ENCODE results near the gene SLC4A2. TPM values are rescaled to one million over a fixed set of nuclear protein-coding genes. Genes with fewer than 3 reads are reported as not detected.
A peak's percentile ranks its signal among the peaks of the same experiment; 100 is the strongest.

The SLC4A2 gene
- total RNA-seq, 1 experiment from 2014 or later = 249 TPM

- no peaks in the 10 kb centered on the region for H3K36me3 ChIP-seq (ENCODE audit: control insufficient read depth, insufficient read depth, low read length)
- peaks cover 13% of the 10 kb centered on the region for H3K4me1 Mint-ChIP-seq (ENCODE audit: low read depth, unreplicated experiment)
- no TSS peak for BruUV-seq (replicated peaks)
- no peaks in the 10 kb centered on the region for H3K9me3 ChIP-seq
- peak overlapping the region; percentile 87 for H3K27ac Mint-ChIP-seq (ENCODE audit: unreplicated experiment)
- H3K4me3 ChIP-seq (ENCODE audit: low read depth, low read length) = peak overlapping the region; percentile 98
- TF ChIP-seq, protein P1, sequence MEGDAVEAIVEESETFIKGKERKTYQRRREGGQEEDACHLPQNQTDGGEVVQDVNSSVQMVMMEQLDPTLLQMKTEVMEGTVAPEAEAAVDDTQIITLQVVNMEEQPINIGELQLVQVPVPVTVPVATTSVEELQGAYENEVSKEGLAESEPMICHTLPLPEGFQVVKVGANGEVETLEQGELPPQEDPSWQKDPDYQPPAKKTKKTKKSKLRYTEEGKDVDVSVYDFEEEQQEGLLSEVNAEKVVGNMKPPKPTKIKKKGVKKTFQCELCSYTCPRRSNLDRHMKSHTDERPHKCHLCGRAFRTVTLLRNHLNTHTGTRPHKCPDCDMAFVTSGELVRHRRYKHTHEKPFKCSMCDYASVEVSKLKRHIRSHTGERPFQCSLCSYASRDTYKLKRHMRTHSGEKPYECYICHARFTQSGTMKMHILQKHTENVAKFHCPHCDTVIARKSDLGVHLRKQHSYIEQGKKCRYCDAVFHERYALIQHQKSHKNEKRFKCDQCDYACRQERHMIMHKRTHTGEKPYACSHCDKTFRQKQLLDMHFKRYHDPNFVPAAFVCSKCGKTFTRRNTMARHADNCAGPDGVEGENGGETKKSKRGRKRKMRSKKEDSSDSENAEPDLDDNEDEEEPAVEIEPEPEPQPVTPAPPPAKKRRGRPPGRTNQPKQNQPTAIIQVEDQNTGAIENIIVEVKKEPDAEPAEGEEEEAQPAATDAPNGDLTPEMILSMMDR (IDR thresholded peaks at IDR 0.05; ENCODE audit: insufficient read depth in 1 of 2, low read depth in 1 of 2, low read length in 1 of 2, severe bottlenecking in 1 of 2, unreplicated experiment in 1 of 2) = no peak
- H3K27me3 Mint-ChIP-seq (ENCODE audit: insufficient read depth, unreplicated experiment) = no peaks in the 10 kb centered on the region
- ChIA-PET POLR2A (interaction anchor here (0.7 to 1.8 kb wide), 5 partner anchors 13 to 172 kb away, joined by 3 to 25 read pairs (median 10); partner anchors contain the start of gene ABCB8), CTCF (interaction anchor here (0.6 to 1.6 kb wide), 5 partner anchors 19 to 63 kb away, joined by 3 to 13 read pairs (median 3); partner anchors contain the start of gene CDK5)
- H3K4me1 ChIP-seq = peaks cover 26% of the 10 kb centered on the region
- intact Hi-C loops (cut with micrococcal nuclease; ENCODE audit: unreplicated experiment) = loop anchor here (2.0 kb wide), 1 partner anchor 53 kb away; the partner anchor contains the start of gene ABCB8
- H3K4me3 Mint-ChIP-seq (ENCODE audit: unreplicated experiment) = peak overlapping the region; percentile 93
- H3K9me3 Mint-ChIP-seq (ENCODE audit: unreplicated experiment) = no peaks in the 10 kb centered on the region
- no peaks in the 10 kb centered on the region for H3K27me3 ChIP-seq (replicated peaks; ENCODE audit: control insufficient read depth, insufficient read depth, low read length)
- H3K36me3 Mint-ChIP-seq (ENCODE audit: insufficient read depth, unreplicated experiment) = peaks cover 53% of the 10 kb centered on the region
- peak; percentile 40 to 49 for DNase-seq
Measured at GRCh38 chr7:151081170-151082101, 22.0 kb downstream of the SLC4A2 start.

DNA sequence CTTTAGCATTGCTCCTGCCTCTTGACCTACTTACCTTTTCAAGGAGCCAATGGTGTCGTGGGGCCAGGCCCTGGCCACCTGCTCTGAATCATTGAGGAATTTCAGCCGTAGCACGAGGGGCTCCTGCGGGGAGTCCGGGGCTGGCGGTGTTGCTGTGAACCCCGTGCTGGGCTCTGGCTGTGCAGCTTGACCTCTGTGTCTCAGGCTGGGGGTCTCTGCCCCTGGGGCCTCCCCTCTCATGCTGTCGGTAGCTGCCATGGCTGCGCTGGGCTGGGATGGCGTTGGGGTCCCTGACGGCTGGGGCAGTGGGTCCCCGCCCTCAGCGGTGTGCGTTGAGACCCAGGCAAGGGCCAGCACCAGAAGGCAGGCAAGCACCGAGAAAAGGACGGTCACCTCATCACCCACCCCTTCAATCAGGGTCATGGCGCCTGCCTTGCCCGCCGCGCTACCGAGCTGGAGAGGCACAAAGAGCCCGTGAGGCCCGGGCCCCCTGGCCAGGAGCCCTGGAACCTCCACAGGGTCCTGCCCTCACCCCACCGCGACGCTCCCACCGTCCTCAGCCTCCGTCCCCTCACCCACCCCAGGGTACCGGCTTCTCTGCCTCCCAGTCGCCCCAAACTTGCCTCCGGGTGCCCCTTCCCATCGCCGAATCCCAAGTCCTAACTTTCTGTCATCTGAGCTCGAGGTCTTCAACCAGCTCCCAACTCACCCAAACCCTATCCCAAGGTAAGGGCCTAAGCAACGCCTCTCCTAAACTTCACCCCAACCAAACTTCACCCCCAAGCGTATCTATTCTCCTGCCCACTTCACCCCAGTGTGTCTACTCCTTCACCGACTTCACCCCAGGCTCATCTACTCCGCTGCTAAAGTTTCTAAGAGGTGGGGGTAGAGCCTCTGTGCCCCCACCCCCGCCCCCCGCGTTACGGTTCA is 23.0 kb downstream of the SLC4A2 start:
- POLR2A ChIA-PET = interaction anchor here (2.0 kb wide), 1 partner anchor 20 kb away, joined by 21 read pairs; no protein-coding TSS in a partner anchor
- Mint-ChIP-seq H3K27me3 (ENCODE audit: insufficient read depth, unreplicated experiment) (no peaks in the 10 kb centered on the region), H3K4me1 (ENCODE audit: low read depth, unreplicated experiment) (peaks cover 13% of the 10 kb centered on the region), H3K27ac (ENCODE audit: unreplicated experiment) (peak overlapping the region; percentile 87), H3K4me3 (ENCODE audit: unreplicated experiment) (peak overlapping the region; percentile 93), H3K36me3 (ENCODE audit: insufficient read depth, unreplicated experiment) (peaks cover 43% of the 10 kb centered on the region), H3K9me3 (ENCODE audit: unreplicated experiment) (no peaks in the 10 kb centered on the region)
- no peaks in the 10 kb centered on the region for H3K9me3 ChIP-seq
- intact Hi-C loops (cut with micrococcal nuclease; ENCODE audit: unreplicated experiment) = loop anchor here (2.0 kb wide), 1 partner anchor 54 kb away; the partner anchor contains the start of gene ABCB8
- DNase-seq = no peak
- peaks cover 21% of the 10 kb centered on the region for H3K4me1 ChIP-seq
- CTCF ChIA-PET = interaction anchor here (0.7 to 1.2 kb wide), 2 partner anchors 54 to 120 kb away, joined by 3 read pairs; partner anchors contain the start of gene ABCB8
- no TSS peak for BruUV-seq (replicated peaks)
- H3K36me3 ChIP-seq (ENCODE audit: control insufficient read depth, insufficient read depth, low read length) = no peaks in the 10 kb centered on the region
- TF ChIP-seq, protein P1 (IDR thresholded peaks at IDR 0.05; ENCODE audit: insufficient read depth in 1 of 2, low read depth in 1 of 2, low read length in 1 of 2, severe bottlenecking in 1 of 2, unreplicated experiment in 1 of 2) = no peak
- peak overlapping the region; percentile 98 for H3K4me3 ChIP-seq (ENCODE audit: low read depth, low read length)
- no peaks in the 10 kb centered on the region for H3K27me3 ChIP-seq (replicated peaks; ENCODE audit: control insufficient read depth, insufficient read depth, low read length)

Measured in Caco-2 (cell line).